GM23338 (cell line): Measurements from ENCODE around the gene ARHGAP9. TPM values are rescaled to one million over a fixed set of nuclear protein-coding genes. Genes with fewer than 3 reads are reported as not detected.

ENCODE experiments used
- ATAC-seq: fragments of 200-7000 bp; cut with Tn5 transposase; 3 replicates; pipeline ENCODE4 v1.9.1; 2020
- DNase-seq: peaks from one replicate; pipeline ENCODE4 v3.0.0-alpha.2; 2015; ENCODE audit warnings: low spot score
- H2AFZ ChIP-seq: fragments of 200-600 bp; sonication (generic); 2 replicates; pipeline ENCODE4 v1.8.0; 2016; ENCODE audit warnings: antibody characterized with exemption, mild to moderate bottlenecking, moderate library complexity
- H3F3A ChIP-seq: fragments of 200-600 bp; sonication (generic); replicated peaks from 2 replicates; pipeline ENCODE4 v1.8.0; 2017; ENCODE audit warnings: antibody characterized with exemption, mixed run types, low read depth
- H3K27ac ChIP-seq: fragments of 200-600 bp; sonication (generic); 2 replicates; pipeline ENCODE4 v1.6.1; 2016; ENCODE audit warnings: low read depth
- H3K27me3 ChIP-seq: fragments of 200-600 bp; sonication (generic); 2 replicates; pipeline ENCODE4 v1.8.0; 2016; ENCODE audit warnings: mild to moderate bottlenecking, mixed run types, moderate library complexity; ENCODE audit not compliant: insufficient read depth
- H3K36me3 ChIP-seq: fragments of 200-600 bp; sonication (generic); 2 replicates; pipeline ENCODE4 v1.8.0; 2016; ENCODE audit warnings: mild to moderate bottlenecking; ENCODE audit not compliant: insufficient read depth
- H3K4me1 ChIP-seq: fragments of 200-600 bp; sonication (generic); 2 replicates; pipeline ENCODE4 v1.8.0; 2016; ENCODE audit warnings: mild to moderate bottlenecking, moderate library complexity; ENCODE audit not compliant: insufficient read depth
- H3K4me2 ChIP-seq: fragments of 200-600 bp; sonication (generic); 2 replicates; pipeline ENCODE4 v1.7.1; 2017; ENCODE audit warnings: mixed run types
- H3K4me3 ChIP-seq: fragments of 200-600 bp; sonication (generic); 2 replicates; pipeline ENCODE4 v1.6.1; 2016; ENCODE audit warnings: mixed run types
- H3K79me2 ChIP-seq: fragments of 200-600 bp; sonication (generic); replicated peaks from 2 replicates; pipeline ENCODE4 v1.8.0; 2017; ENCODE audit warnings: mild to moderate bottlenecking; ENCODE audit not compliant: insufficient read depth
- H3K9me2 ChIP-seq: fragments of 200-600 bp; sonication (generic); 2 replicates; pipeline ENCODE4 v1.8.0; 2017; ENCODE audit not compliant: insufficient read depth
- H4K20me1 ChIP-seq: fragments of 200-600 bp; sonication (generic); replicated peaks from 2 replicates; pipeline ENCODE4 v1.8.0; 2017; ENCODE audit warnings: mild to moderate bottlenecking; ENCODE audit not compliant: insufficient read depth
- H3K27ac Mint-ChIP-seq: 2 replicates; pipeline ENCODE4 v1.8.0; 2020; ENCODE audit warnings: inconsistent platforms, mild to moderate bottlenecking, moderate library complexity, mixed read lengths
- H3K27me3 Mint-ChIP-seq: 3 replicates; pipeline ENCODE4 v1.8.0; 2022; ENCODE audit warnings: low read depth, mild to moderate bottlenecking, moderate library complexity, mixed read lengths, inconsistent platforms; ENCODE audit not compliant: insufficient read depth, poor library complexity
- H3K36me3 Mint-ChIP-seq: 3 replicates; pipeline ENCODE4 v1.8.0; 2021; ENCODE audit warnings: low read depth, mild to moderate bottlenecking, inconsistent platforms, moderate library complexity, mixed read lengths
- H3K4me1 Mint-ChIP-seq: 3 replicates; pipeline ENCODE4 v1.8.0; 2020; ENCODE audit warnings: mild to moderate bottlenecking, inconsistent platforms, mixed read lengths
- H3K4me3 Mint-ChIP-seq: 3 replicates; pipeline ENCODE4 v1.8.0; 2021; ENCODE audit warnings: moderate library complexity, mild to moderate bottlenecking, inconsistent platforms, mixed read lengths
- H3K9me3 Mint-ChIP-seq: 3 replicates; pipeline ENCODE4 v1.8.0; 2020; ENCODE audit warnings: moderate library complexity, mild to moderate bottlenecking, inconsistent platforms, mixed read lengths
- CREB1 ChIP-seq: fragments of 250-450 bp; sonication (Bioruptor Pico); IDR thresholded peaks from 2 replicates; pipeline ENCODE4 v1.5.0; 2020; ENCODE audit warnings: low read depth, mild to moderate bottlenecking, moderate library complexity
- EZH2 ChIP-seq: fragments of 200-600 bp; sonication (generic); IDR thresholded peaks from one replicate; pipeline ENCODE4 v1.8.0; 2017; ENCODE audit warnings: antibody characterized with exemption, mild to moderate bottlenecking, low read depth; ENCODE audit not compliant: unreplicated experiment
- JUNB ChIP-seq: IDR thresholded peaks from one replicate; pipeline ENCODE4 v1.6.1; 2016; ENCODE audit warnings: antibody characterized with exemption; ENCODE audit not compliant: unreplicated experiment
- ZNF331 ChIP-seq: fragments of 250-450 bp; sonication (Bioruptor Pico); IDR thresholded peaks from 2 replicates; pipeline ENCODE4 v1.5.0; 2020; ENCODE audit warnings: low read depth, mild to moderate bottlenecking, moderate library complexity
- ZNF462 ChIP-seq: fragments of 250-450 bp; sonication (Bioruptor Pico); IDR thresholded peaks from 2 replicates; pipeline ENCODE4 v1.5.0; 2020; ENCODE audit warnings: mild to moderate bottlenecking, moderate library complexity
- polyA plus RNA-seq: library from polyadenylated mRNA; unstranded; fragments of >200 nt; fragmentation: Nextera tagmentation; extraction: Ambion mirVana; gene quantifications from 2 replicates; pipeline ENCODE4 v1.2.1, GENCODE V29; 2016
- total RNA-seq: library from RNA; depleted of rRNA; stranded (reverse); fragments of >200 nt; shearing (Covaris generic); gene quantifications from 2 replicates; pipeline ENCODE4 v1.2.3, GENCODE V29; 2014

Gene ARHGAP9
- total and polyA plus RNA-seq, 2 experiments from 2014 or later = 4.5 to 7.1 TPM

GRCh38 chr12:57435293-57435692, 44.4 kb downstream of the ARHGAP9 start (continued):
- no peak for TF ChIP-seq ZNF331

- no peaks in the 10 kb centered on the region for H3K9me3 Mint-ChIP-seq
- DNase-seq (no peak), ATAC-seq (no peak)
- Histone ChIP-seq H3F3A (peaks cover 11% of the 10 kb centered on the region), H3K9me2 (no peaks in the 10 kb centered on the region), H3K36me3 (no peaks in the 10 kb centered on the region), H3K27ac (no peak within 1 kb of the TSS), H3K4me2 (no peak within 1 kb of the TSS), H3K27me3 (no peaks in the 10 kb centered on the region), H3K4me1 (peaks cover 6% of the 10 kb centered on the region; the same call in 1 of the 2 replicates), H3K79me2 (peaks cover 4% of the 10 kb centered on the region; the same call in 1 of the 2 replicates), H3K4me3 (no peak within 1 kb of the TSS), H2AFZ (peak within 1 kb of the TSS; percentile 83), H4K20me1 (no peaks in the 10 kb centered on the region)
- no peaks in the 10 kb centered on the region; the same call in 2 of the 3 replicates for H3K36me3 Mint-ChIP-seq
- H3K27ac Mint-ChIP-seq = peak within 1 kb of the TSS; percentile 56; the same call in 1 of the 2 replicates
- TF ChIP-seq JUNB (no peak), EZH2 (no peak), ZNF462 (CRISPR knock-in tag) (no peak), CREB1 (CRISPR knock-in tag) (no peak)
- H3K4me3 Mint-ChIP-seq = no peak within 1 kb of the TSS; the same call in 2 of the 3 replicates
- peaks cover 14% of the 10 kb centered on the region; the same call in 2 of the 3 replicates for H3K4me1 Mint-ChIP-seq
- peaks cover 5% of the 10 kb centered on the region for H3K27me3 Mint-ChIP-seq
These were observed 45.0 kb downstream of the ARHGAP9 start, which contains the start of gene INHBC for GRCh38 chr12:57434517-57435223. TSS of gene INHBC (plus strand) at chr12:57434784. CDS start at chr12:57434887, 103 bp downstream.
